Testis (tissue), 3 donors: ENCODE results near the gene CENPV. TPM values are rescaled to one million over a fixed set of nuclear protein-coding genes. Genes with fewer than 3 reads are reported as not detected.

Experiments
- DNase-seq: peaks from one replicate; pipeline ENCODE4 v3.0.0-alpha.2; 2019
- H3K27ac ChIP-seq, 2 donors: fragments of 200-600 bp; sonication (generic); one replicate each; pipeline ENCODE4 v1.5.1; 2019
- H3K27me3 ChIP-seq: fragments of 200-600 bp; sonication (generic); one replicate; pipeline ENCODE4 v1.5.1; 2019
- H3K36me3 ChIP-seq: fragments of 200-600 bp; sonication (generic); one replicate; pipeline ENCODE4 v1.5.1; 2017; ENCODE audit warnings: low read depth; ENCODE audit errors: missing control alignments
- H3K4me1 ChIP-seq: fragments of 200-600 bp; sonication (generic); one replicate; pipeline ENCODE4 v1.5.1; 2019
- H3K4me3 ChIP-seq, 2 donors: fragments of 200-600 bp; sonication (generic); one replicate each; pipeline ENCODE4 v1.5.1; 2017 to 2019
- H3K9me3 ChIP-seq: fragments of 200-600 bp; sonication (generic); one replicate; pipeline ENCODE4 v1.5.1; 2017
- POLR2A ChIP-seq: fragments of 450-650 bp; IDR thresholded peaks from one replicate; pipeline ENCODE4 v1.6.1; 2017; ENCODE audit warnings: antibody characterized with exemption, mild to moderate bottlenecking, moderate library complexity
- WGBS, 2 donors: methylation state at CpG; one replicate each; pipeline ENCODE4 v1.1.5; 2018; 5-methylcytosine and 5-hydroxymethylcytosine counted together
- intact Hi-C: fragments of 100-400 bp; cut with DNase I; formaldehyde crosslinking; loops from one replicate; pipeline ENCODE4 v1.15.1; 2023; ENCODE audit warnings: low total_unique reads
- polyA plus RNA-seq: library from polyadenylated mRNA; stranded (reverse); fragments of 350-450 nt; fragmentation: Illumina TruSeq; extraction: RNeasy Lipid Tissue Mini Kit (QIAGEN cat#74804); gene quantifications from one replicate; pipeline ENCODE4 v1.2.3, GENCODE V29; 2014; ENCODE audit warnings: low read depth, low replicate concordance; ENCODE audit not compliant: insufficient read depth
- total RNA-seq, 2 donors: library from RNA; depleted of rRNA; stranded (reverse); fragments of >200 nt; gene quantifications; one replicate each; pipeline ENCODE4 v1.2.3, GENCODE V29; 2016
- TF ChIP-seq, protein P1 (sequence below), 3 experiments: fragments of 450-650 bp in 2 of 3; fragments of 200-600 bp in 1 of 3; sonication (generic) in 1 of 3; IDR thresholded peaks; one replicate each; pipeline ENCODE4 v1.5.1; 2016 to 2019; ENCODE audit warnings: antibody characterized with exemption in 3 of 3, mild to moderate bottlenecking in 2 of 3, moderate library complexity in 1 of 3

The CENPV gene
- total and polyA plus RNA-seq, 3 donors from 2014 or later, result 73.5 to 119 (median 82.3) TPM

DNA sequence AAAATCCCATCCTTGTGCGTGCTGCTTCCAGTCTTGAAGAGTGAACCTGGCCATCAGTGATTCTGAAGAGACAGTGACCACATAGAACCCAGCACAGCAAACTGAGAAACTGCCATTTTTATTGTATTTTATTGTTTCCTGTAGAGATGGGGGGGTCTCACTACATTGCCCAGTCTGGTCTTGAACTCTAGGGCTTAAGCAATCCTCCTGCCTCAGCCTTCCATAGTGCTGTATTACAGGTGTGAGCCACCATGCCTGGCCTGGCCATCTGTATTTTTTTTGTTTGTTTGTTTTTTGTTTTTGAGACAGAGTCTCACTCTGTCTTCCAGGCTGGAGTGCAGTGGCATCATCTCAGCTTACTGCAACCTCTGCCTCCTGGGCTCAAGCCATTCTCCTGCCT lies 13.9 kb downstream of the CENPV start:
- no peaks in the 10 kb centered on the region for H3K27me3 ChIP-seq
- TF ChIP-seq, protein P1, sequence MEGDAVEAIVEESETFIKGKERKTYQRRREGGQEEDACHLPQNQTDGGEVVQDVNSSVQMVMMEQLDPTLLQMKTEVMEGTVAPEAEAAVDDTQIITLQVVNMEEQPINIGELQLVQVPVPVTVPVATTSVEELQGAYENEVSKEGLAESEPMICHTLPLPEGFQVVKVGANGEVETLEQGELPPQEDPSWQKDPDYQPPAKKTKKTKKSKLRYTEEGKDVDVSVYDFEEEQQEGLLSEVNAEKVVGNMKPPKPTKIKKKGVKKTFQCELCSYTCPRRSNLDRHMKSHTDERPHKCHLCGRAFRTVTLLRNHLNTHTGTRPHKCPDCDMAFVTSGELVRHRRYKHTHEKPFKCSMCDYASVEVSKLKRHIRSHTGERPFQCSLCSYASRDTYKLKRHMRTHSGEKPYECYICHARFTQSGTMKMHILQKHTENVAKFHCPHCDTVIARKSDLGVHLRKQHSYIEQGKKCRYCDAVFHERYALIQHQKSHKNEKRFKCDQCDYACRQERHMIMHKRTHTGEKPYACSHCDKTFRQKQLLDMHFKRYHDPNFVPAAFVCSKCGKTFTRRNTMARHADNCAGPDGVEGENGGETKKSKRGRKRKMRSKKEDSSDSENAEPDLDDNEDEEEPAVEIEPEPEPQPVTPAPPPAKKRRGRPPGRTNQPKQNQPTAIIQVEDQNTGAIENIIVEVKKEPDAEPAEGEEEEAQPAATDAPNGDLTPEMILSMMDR (IDR thresholded peaks at IDR 0.05), result no peak
- TF ChIP-seq POLR2A, result no peak
- H3K36me3 ChIP-seq, result no peaks in the 10 kb centered on the region
- H3K27ac ChIP-seq, result no peak overlapping the region
- no peaks in the 10 kb centered on the region for H3K4me1 ChIP-seq
- intact Hi-C loops, result no loop called here
- no peak for DNase-seq
- no peak overlapping the region for H3K4me3 ChIP-seq
- WGBS, 2 donors, result 96 to 100% methylated on average over 1 of the region's 1 CpG
- no peaks in the 10 kb centered on the region for H3K9me3 ChIP-seq

DNA sequence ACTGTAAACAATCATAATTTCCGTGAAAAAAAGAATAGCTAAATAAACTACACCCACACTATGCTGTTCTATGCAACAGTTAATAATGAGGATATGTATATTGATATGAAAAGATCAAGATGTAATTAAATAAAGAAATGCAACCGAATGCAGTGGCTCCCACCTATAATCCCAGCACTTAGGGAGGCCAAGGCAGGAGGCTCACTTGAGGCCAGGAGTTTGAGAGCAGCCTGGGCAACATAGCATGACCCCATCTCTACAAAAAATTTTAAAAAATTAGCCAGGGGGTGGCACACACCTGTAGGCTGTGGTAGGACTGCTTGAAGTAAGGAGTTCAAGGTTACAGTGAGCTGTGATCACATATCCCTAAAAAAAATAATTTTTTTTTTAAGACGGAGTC lies 14.9 kb downstream of the CENPV start:
- Histone ChIP-seq H3K27ac (no peak overlapping the region), H3K4me1 (no peaks in the 10 kb centered on the region), H3K36me3 (no peaks in the 10 kb centered on the region), H3K4me3 (no peak overlapping the region), H3K9me3 (no peaks in the 10 kb centered on the region), H3K27me3 (no peaks in the 10 kb centered on the region)
- WGBS, 2 donors, result 89 to 91% methylated on average over 3 of the region's 3 CpGs
- no peak for DNase-seq
- intact Hi-C loops, result no loop called here
- TF ChIP-seq, protein P1 (IDR thresholded peaks at IDR 0.05), result no peak
- TF ChIP-seq POLR2A, result no peak

DNA sequence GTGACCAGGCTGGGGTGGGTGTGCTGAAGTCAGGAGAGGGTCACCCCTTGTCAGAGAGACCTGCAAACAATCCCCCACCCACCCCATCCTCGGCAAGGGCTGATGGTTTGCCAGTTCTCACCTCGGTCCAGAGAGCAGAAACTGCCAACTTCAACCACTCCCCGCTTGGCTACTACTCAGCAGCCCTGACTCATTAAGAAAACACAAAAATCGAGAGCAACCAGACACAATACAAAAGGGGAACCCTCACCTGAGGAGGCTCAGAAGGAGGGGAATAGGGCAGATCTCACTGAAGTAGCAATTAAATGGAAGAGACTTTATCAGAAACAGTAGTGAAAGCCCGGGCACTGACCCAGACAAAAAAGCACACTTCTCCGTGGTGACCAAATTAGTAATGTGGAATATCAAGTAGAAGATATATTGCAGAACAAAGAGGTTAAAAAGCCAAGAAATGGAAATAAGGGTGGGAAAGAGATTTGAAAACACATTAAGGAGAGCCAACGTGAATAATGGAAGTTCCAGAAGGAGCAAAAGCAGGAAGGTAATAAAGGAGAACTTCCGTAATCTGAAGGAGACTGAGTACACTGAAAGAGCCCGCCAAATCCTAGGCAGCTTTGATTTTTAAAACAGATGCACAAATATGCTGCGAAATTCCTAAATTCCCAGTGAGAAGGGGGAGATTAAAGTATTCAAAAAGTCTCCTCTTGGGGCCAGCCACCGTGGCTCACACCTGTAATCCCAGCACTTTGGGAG lies 23.6 kb downstream of the CENPV start:
- Histone ChIP-seq H3K4me3 (no peak overlapping the region), H3K36me3 (no peaks in the 10 kb centered on the region), H3K27ac (no peak overlapping the region), H3K27me3 (no peaks in the 10 kb centered on the region), H3K4me1 (no peaks in the 10 kb centered on the region), H3K9me3 (no peaks in the 10 kb centered on the region)
- WGBS, 2 donors, result 50 to 63% methylated on average over 11 of the region's 11 CpGs
- TF ChIP-seq POLR2A, result no peak
- TF ChIP-seq, protein P1 (IDR thresholded peaks at IDR 0.05), result no peak
- no peak for DNase-seq
- intact Hi-C loops, result no loop called here

DNA sequence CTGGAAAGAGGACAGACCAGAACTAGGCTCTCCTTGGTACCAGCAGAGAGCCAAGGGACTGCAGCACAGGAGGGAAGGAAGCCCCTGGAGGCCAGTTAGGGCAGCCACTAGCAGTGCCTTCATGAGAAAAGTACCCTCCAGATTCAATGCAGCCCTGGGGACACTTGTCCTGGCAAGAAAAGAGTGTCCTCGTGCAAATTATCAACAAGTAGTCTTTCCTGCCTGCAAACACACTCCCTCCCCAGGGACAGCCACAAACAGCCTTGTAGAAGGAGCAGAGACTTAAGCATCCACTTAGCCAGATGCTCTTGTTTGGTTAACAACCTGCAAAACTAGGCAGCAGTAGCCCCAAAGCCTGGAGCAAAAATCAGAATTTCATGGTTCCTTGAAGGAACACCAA lies 24.3 kb downstream of the CENPV start:
- WGBS, 2 donors, result 18 to 42% methylated on average over 1 of the region's 1 CpG
- H3K9me3 ChIP-seq, result no peaks in the 10 kb centered on the region
- intact Hi-C loops, result no loop called here
- no peak for TF ChIP-seq POLR2A
- TF ChIP-seq, protein P1 (IDR thresholded peaks at IDR 0.05), result no peak
- DNase-seq, result no peak
- no peak overlapping the region for H3K4me3 ChIP-seq
- no peak overlapping the region for H3K27ac ChIP-seq
- no peaks in the 10 kb centered on the region for H3K36me3 ChIP-seq
- no peaks in the 10 kb centered on the region for H3K27me3 ChIP-seq
- H3K4me1 ChIP-seq, result no peaks in the 10 kb centered on the region

DNA sequence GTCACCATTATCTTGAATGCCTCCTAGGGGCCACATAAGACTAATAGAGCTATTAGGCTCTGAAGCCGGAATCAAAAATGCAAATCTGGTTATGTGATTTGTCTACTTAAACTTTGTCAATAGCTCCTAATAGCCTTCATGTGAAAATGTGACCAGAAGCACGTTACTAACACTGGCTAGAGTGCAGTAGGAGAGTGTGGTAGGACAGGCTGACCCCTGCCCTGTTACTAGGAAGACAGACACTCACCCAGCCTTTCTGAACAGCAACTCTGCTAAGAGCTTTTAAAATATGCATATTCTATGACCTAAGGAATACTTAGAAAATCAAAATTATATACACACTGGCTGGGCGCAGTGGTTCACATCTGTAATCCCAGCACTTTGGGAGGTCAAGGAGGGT lies 26.3 kb downstream of the CENPV start:
- no peaks in the 10 kb centered on the region for H3K36me3 ChIP-seq
- TF ChIP-seq, protein P1 (IDR thresholded peaks at IDR 0.05), result no peak
- no peak for TF ChIP-seq POLR2A
- no peaks in the 10 kb centered on the region for H3K9me3 ChIP-seq
- H3K4me3 ChIP-seq, result no peak overlapping the region
- no peak for DNase-seq
- H3K4me1 ChIP-seq, result no peaks in the 10 kb centered on the region
- H3K27ac ChIP-seq, result no peak overlapping the region
- intact Hi-C loops, result no loop called here
- no peaks in the 10 kb centered on the region for H3K27me3 ChIP-seq
- WGBS, 2 donors, result 89 to 95% methylated on average over 3 of the region's 3 CpGs
